Pancreas (tissue), 10 donors: ENCODE data around the gene SRCIN1. TPM values are rescaled to one million over a fixed set of nuclear protein-coding genes. Genes with fewer than 3 reads are reported as not detected.
A peak's percentile ranks its signal among the peaks of the same experiment; 100 is the strongest.

Experiments used
- ATAC-seq, 4 donors: fragments of 200-7000 bp; cut with Tn5 transposase; one replicate each; pipeline versions ENCODE4 v1.8.0 to v1.9.1; 2020; ENCODE audit warnings: mild to moderate bottlenecking in 4 of 4, moderate library complexity in 4 of 4
- DNase-seq, 6 donors: peaks; one replicate each; pipeline ENCODE4 v3.0.0-alpha.2; 2020
- FAIRE-seq: peaks from 2 replicates; lab custom pipeline; 2012; peaks lifted over from hg19 to GRCh38; lab: Jason Lieb, UNC
- H3K27ac ChIP-seq, 4 donors: fragments of 200-600 bp; sonication (generic); 1 replicate in 3 of 4; 2 replicates in 1 of 4; pipeline versions ENCODE4 v1.5.0 to v1.8.0; 2020
- H3K27me3 ChIP-seq, 4 donors: fragments of 200-600 bp; one replicate each; pipeline ENCODE4 v1.8.0; 2021
- H3K36me3 ChIP-seq, 3 donors: fragments of 200-600 bp; sonication (generic) in 1 of 3; one replicate each; pipeline versions ENCODE4 v1.5.0 to v1.8.0; 2020 to 2021
- H3K4me1 ChIP-seq, 3 donors: fragments of 200-600 bp; one replicate each; pipeline ENCODE4 v1.8.0; 2021
- H3K4me3 ChIP-seq, 4 donors: fragments of 200-600 bp; sonication (generic) in 2 of 4; one replicate each; pipeline versions ENCODE4 v1.5.0 to v1.8.0; 2020 to 2021
- H3K9me3 ChIP-seq, 4 donors: fragments of 200-600 bp; one replicate each; pipeline ENCODE4 v1.8.0; 2021
- WGBS, 2 donors: extraction: QIAGEN DNeasy Blood & Tissue Kit; methylation state at CpG; one replicate each; pipeline ENCODE4 v1.1.7; 2013; 5-methylcytosine and 5-hydroxymethylcytosine counted together
- intact Hi-C, 3 donors: fragments of 100-400 bp; cut with DNase I; formaldehyde crosslinking; loops; one replicate each; pipeline versions ENCODE4 v1.11.1 to v1.14.2; 2022
- polyA plus RNA-seq, 2 donors: library from polyadenylated mRNA; stranded (reverse); fragments of 200-250 nt; gene quantifications; one replicate each; pipeline ENCODE4 v1.2.3, GENCODE V29; 2013
- total RNA-seq, 6 donors: library from RNA; stranded (reverse); fragmentation: NEBNext Ultra II Directional in 4 of 6; extraction: Animal tissue kit (Norgen Biotek cat#: 25700) in 4 of 6; gene quantifications; one replicate each; pipeline versions ENCODE4 v1.2.1 to v1.2.4, GENCODE V29; 2021 to 2023
- TF ChIP-seq, protein P1 (sequence below), 4 donors: fragments of 200-600 bp; sonication (generic) in 3 of 4; IDR thresholded peaks; one replicate each; pipeline versions ENCODE4 v1.5.0 to v1.8.0; 2021; ENCODE audit warnings: antibody characterized with exemption in 4 of 4
- donor health status: healthy with polysubstance abuse.
- donor health status: DM: no; HTN: no; CAD: no; lungs with moderate emphysema.
- donor health status: DM: no; HTN: no; CAD: no.
- donor health status: control.
- donor health status: control.
- donor health status: Bipolar disorder and iron deficiency.
- donor health status: DM: yes; HTN: yes; CAD: no.
- donor health status: DM: no; HTN: no; CAD: no.
- donor health status: DM: no; HTN: no; CAD: no.
- donor health status: DM: yes; HTN: yes; CAD: no.

Gene SRCIN1
- total and polyA plus RNA-seq, 8 donors, result 5.8 to 30.3 (median 9.0) TPM

DNA sequence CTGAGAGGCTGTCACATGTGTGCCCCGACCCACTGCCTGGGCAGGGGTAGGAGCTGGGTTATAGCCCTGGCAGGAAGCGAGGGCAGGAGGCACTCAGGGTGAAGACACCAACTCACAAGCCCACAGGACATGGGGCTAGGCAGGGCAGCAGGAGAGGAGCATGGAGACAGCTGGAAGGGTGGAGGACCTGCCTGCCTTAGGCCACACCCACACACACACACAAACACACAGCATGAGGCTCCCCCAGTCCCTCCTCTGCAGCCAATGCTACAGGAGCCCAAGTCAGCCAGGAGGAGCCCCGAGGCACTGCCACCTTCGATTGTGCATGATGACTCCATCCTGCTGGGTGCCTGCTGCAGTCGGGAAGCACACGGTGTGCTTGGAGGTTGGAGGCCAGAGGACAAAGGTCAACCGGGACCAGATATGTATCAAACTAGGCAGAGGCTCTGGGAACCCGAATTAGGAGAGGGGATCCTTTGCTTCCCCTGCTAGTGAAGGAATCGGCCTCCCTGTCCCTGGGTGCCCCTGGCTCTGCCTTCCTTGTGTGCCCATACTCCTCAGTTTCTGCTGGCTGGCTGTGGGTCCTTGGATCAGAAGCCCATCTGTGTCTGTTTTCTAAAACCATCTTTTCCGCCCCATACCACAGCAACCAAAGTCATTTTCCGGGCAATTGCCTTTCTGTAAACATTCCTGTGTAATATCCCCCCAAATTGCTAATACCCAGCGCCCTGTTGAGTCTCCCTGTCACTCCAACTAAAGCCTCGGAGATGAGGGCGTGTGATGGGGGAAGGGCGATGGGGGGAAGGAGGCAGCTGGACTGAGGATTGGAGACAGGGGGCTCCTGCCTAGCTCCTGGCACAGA lies 20.5 kb downstream of the SRCIN1 start:
- 45 to 47% methylated on average over 15 of the region's 15 CpGs for WGBS, 2 donors
- FAIRE-seq, result no peak
- no peak overlapping the region for H3K4me3 ChIP-seq
- H3K9me3 ChIP-seq, result no peaks in the 10 kb centered on the region
- intact Hi-C loops, result no loop called here
- TF ChIP-seq, protein P1, sequence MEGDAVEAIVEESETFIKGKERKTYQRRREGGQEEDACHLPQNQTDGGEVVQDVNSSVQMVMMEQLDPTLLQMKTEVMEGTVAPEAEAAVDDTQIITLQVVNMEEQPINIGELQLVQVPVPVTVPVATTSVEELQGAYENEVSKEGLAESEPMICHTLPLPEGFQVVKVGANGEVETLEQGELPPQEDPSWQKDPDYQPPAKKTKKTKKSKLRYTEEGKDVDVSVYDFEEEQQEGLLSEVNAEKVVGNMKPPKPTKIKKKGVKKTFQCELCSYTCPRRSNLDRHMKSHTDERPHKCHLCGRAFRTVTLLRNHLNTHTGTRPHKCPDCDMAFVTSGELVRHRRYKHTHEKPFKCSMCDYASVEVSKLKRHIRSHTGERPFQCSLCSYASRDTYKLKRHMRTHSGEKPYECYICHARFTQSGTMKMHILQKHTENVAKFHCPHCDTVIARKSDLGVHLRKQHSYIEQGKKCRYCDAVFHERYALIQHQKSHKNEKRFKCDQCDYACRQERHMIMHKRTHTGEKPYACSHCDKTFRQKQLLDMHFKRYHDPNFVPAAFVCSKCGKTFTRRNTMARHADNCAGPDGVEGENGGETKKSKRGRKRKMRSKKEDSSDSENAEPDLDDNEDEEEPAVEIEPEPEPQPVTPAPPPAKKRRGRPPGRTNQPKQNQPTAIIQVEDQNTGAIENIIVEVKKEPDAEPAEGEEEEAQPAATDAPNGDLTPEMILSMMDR (IDR thresholded peaks at IDR 0.05), result no peak
- ATAC-seq, result peak; percentile 4 to 18 (median 9)
- H3K27ac ChIP-seq, result no peak overlapping the region
- H3K36me3 ChIP-seq, result no peaks in the 10 kb centered on the region
- DNase-seq, result no peak
- H3K4me1 ChIP-seq, result peaks cover 0 to 4% (median 0%) of the 10 kb centered on the region in 3 donors
- no peaks in the 10 kb centered on the region for H3K27me3 ChIP-seq

DNA sequence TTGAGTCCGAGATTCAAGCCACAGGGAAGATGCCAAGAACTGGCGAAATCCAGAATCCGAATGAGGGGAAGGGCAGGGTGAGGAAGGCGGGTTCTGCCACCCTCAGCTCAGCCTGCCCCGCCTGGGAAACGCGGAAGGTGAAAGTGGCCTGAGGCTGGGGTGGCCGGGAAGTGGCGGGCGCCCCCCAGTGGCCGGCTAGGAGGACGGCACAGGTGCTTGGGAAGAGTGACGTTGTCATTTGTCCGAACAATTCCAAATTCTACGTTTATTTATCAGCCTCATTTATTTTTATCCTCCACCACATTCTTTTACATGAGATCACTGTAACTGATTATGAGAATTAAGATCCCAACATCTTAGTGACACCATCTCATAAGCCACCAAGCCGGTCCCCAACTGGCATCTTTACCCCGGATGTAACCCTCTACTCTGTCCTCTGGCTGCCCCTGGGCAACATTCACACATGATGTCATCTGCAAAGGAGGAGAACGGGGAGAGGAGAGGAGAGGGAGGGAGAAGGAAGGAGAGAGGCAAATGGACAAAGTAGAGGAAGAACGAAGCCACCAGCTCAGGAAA lies 21.3 kb downstream of the SRCIN1 start:
- no peaks in the 10 kb centered on the region for H3K36me3 ChIP-seq
- TF ChIP-seq, protein P1 (IDR thresholded peaks at IDR 0.05), result peak; percentile 96 to 97 (median 96)
- H3K9me3 ChIP-seq, result no peaks in the 10 kb centered on the region
- intact Hi-C loops, result no loop called here
- FAIRE-seq (no peak), DNase-seq (peak; percentile 52 to 87 (median 75)), ATAC-seq (peak; percentile 95 to 98 (median 96))
- WGBS, 2 donors, result 6 to 10% methylated on average over 19 of the region's 19 CpGs
- no peak overlapping the region for H3K27ac ChIP-seq
- H3K4me1 ChIP-seq, result peaks cover 0 to 4% (median 0%) of the 10 kb centered on the region in 3 donors
- peak overlapping the region in 1 of 4 donors; percentile 22 for H3K4me3 ChIP-seq
- H3K27me3 ChIP-seq, result no peaks in the 10 kb centered on the region

DNA sequence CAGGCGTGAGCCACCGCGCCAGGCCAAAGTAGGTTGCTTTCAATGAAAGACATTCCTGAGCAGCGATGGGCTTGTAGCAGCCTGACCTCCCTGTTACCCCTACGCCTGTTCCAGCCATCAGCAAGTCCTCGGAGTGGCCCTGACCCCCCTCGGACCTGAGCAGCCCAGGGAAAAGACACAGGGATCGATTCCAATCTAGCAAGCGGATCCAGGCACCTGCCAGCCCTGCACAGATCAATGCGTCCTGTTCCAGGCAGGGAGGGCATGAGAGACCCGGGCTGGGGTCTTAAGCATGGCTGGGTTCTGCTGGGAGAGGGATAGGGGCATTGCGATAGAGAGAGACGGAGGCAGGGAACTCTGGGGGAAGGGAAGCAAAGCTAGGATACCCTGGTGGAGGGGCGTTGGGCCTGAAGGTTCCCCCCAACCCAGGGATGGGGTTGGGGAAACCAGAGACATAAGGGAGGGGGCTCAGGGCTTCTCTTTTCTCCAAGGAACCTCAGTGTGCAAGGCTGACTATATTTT lies 21.9 kb downstream of the SRCIN1 start:
- WGBS, 2 donors, result 57 to 67% methylated on average over 14 of the region's 14 CpGs
- DNase-seq (no peak), ATAC-seq (no peak), FAIRE-seq (no peak)
- Histone ChIP-seq H3K27ac (no peak overlapping the region), H3K36me3 (no peaks in the 10 kb centered on the region), H3K9me3 (no peaks in the 10 kb centered on the region), H3K27me3 (no peaks in the 10 kb centered on the region), H3K4me1 (peaks cover 0 to 4% (median 0%) of the 10 kb centered on the region in 3 donors), H3K4me3 (peak overlapping the region in 1 of 4 donors; percentile 22)
- intact Hi-C loops, result no loop called here
- TF ChIP-seq, protein P1 (IDR thresholded peaks at IDR 0.05), result no peak

DNA sequence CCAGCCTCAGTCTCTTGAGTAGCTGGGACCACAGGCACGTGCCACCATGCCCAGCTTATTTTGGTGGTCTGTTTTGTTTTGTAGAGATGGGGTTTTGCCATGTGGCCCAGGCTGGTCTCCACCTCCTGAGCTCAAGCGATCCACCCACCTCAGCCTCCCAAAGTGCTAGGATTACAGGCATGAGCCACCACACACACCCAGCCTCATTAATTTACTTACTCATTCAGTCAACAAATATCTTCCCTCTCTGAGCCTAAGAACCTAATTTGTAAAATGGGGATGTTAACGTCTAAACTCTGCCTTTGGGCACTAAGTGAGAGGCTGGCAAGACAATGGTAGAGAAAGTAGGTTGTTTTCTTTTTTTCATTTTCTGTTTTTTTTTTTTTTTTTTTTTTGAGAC lies 22.6 kb downstream of the SRCIN1 start:
- H3K36me3 ChIP-seq, result no peaks in the 10 kb centered on the region
- 70 to 87% methylated on average over 3 of the region's 3 CpGs for WGBS, 2 donors
- TF ChIP-seq, protein P1 (IDR thresholded peaks at IDR 0.05), result no peak
- H3K27ac ChIP-seq, result no peak overlapping the region
- H3K4me1 ChIP-seq, result peaks cover 0 to 4% (median 0%) of the 10 kb centered on the region in 3 donors
- H3K27me3 ChIP-seq, result no peaks in the 10 kb centered on the region
- DNase-seq (no peak), ATAC-seq (no peak), FAIRE-seq (no peak)
- H3K9me3 ChIP-seq, result no peaks in the 10 kb centered on the region
- intact Hi-C loops, result no loop called here
- H3K4me3 ChIP-seq, result no peak overlapping the region
